Putamen (tissue), 1 donor: ENCODE measurements around the gene CTSD.

Experiments
- DNase-seq: peaks from one replicate; pipeline ENCODE4 v3.0.0-alpha.2; 2016; ENCODE audit warnings: low spot score

The CTSD gene

DNA sequence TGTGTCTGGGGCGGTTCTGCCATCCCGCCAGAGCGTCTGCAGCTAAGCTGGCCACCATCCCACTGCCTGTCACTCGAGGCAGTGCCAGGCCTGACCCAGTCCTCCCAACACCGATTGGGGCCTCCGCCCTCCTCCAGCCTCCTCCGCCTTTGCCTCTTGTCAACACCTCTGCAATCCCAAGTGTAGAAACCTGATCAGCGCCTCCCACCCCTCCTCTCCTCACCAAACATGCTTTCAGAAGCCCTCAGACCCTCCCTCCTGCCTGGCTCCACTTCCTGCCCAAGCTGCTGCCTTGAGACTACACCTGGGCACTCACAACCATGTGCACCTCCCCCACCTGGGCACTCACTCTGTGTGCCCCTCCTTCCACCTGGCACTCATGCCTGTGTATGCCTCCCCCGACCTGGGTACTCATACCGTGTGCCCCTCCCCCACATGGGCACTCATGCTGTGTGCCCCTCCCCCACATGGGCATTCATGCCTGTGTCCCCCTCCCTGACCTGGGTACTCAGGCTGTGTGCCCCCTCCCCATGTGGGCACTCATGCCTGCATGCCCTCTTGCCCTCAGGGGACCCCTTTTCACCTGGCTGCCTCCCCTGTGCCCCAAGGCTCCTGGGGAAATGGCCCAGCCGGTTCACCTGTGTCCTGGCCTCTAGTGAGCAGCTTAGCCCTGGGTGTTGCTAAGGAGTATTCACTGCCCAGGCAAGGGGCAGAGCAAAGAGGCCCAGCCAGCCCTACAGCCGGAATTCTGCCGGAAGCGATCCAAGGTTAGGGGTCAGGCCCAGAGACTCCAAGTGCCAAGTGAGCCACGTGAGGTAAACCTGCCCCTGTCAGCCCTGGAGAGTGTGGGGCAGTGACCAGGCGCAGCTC is 7.8 kb downstream of the CTSD start:
- no peak for DNase-seq

DNA sequence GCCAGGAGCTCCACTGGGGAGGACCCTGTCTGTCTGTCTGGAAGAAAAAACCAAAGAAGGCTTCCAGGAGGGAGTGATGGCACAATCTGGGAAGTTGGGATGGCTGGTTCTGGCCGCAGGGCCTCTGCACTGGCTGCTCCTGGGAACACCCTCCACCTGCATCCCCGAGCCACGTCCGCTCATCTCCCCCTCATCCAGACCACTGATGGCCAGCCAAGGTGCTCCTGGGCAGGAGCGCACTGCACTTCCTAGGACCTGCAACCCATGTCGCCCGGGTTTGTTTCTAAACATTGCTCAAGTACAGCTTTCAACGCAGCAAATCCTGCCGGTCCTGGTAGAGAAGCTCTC is 8.4 kb downstream of the CTSD start:
- no peak for DNase-seq

DNA sequence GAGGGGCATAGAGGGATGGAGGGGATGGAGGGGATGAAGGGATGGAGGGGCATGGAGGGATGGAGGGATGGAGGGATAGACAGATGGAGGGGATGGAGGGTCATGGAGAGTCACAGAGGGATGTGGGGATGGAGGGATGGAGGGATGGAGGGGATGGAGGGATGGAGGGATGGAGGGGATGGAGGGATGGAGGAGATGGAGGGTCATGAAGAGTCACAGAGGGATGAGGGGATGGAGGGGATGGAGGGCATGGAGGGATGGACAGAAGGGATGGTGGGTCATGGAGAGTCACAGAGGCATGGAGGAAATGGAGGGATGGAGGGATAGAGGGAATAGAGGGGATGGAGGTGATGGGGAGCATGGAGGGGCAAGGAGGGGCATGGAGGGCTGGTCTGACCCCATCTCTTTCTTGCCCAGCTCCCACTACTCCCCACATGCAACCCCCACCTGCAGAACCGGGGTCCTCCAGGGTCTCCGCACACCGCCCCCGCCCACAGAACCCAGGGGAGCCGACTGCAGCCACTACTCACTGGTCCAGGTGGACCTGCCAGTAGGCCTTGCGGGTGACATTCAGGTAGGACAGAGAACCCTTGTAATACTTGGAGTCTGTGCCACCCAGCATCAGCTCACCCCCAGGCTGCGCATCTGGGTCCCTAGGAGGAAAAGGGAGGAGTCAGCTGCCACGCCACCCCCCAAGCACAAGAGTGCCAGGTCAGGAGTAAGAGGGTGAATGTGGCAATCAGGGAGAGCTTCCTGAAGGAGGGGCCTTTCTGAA is 9.2 kb downstream of the CTSD start:
- no peak for DNase-seq

DNA sequence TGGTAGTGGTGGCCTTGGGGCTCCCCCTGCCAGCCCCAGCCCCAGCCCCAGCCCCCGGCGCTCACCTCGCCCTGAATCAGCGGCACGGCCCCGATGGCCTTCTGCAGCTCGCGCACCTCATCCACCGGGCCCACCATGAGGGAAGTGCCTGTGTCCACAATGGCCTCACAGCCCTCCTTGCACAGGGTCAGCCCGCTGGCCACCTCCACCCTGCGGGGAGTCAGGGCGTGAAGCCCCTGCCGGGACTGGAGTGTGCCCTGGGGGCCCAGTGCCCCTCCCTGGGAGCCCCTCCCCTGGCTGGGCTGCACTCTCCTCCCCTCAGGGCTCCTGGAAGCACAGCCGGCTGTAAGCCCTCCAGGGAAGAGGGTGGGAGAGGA is 9.8 kb downstream of the CTSD start:
- no peak for DNase-seq

DNA sequence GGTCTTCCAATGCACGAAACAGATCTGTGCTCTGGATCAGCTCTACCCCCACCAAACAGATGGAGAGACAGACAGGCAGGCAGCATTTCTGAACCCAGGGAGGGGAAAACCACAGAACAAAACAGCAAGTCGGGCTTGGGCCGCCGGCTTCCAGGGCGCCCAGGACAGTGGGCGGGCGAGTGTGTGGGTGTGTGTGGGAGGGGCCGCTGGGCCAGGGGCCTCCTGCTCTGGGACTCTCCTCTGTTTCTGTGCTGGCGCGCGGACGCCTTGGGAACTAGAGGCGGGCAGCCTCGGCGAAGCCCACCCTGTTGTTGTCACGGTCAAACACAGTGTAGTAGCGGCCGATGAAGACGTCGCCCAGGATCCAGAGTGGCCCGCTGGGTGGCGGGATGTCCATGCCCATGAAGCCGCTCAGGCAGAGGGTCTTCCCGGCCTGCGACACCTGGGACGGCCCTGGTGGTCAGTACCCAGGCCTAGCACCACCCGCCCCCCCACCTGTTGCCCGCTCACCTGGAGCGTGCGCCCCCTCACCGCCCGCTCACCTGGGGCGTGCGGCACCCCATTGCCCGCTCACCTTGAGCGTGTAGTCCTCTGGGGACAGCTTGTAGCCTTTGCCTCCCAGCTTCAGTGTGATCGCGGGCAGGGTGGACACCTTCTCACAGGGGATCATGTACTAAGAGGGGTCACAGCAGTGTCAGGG is 10.3 kb downstream of the CTSD start:
- no peak for DNase-seq

DNA sequence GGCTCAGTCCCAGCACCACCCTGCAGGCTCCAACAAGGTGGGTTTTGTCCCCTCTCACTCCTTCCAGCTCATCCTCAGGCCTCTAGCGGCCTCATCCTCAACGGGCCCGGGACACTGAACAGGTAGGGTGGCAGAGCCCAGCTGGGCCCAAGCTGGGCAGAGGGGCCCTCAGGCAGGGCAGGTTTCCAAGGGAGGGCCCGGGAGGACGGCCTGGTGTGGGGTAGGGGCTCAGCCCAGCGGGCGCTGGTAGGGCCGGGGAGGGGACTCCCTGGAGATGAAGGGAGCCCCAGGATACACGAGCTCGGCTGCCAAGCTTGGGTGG is 10.9 kb downstream of the CTSD start:
- no peak for DNase-seq

DNA sequence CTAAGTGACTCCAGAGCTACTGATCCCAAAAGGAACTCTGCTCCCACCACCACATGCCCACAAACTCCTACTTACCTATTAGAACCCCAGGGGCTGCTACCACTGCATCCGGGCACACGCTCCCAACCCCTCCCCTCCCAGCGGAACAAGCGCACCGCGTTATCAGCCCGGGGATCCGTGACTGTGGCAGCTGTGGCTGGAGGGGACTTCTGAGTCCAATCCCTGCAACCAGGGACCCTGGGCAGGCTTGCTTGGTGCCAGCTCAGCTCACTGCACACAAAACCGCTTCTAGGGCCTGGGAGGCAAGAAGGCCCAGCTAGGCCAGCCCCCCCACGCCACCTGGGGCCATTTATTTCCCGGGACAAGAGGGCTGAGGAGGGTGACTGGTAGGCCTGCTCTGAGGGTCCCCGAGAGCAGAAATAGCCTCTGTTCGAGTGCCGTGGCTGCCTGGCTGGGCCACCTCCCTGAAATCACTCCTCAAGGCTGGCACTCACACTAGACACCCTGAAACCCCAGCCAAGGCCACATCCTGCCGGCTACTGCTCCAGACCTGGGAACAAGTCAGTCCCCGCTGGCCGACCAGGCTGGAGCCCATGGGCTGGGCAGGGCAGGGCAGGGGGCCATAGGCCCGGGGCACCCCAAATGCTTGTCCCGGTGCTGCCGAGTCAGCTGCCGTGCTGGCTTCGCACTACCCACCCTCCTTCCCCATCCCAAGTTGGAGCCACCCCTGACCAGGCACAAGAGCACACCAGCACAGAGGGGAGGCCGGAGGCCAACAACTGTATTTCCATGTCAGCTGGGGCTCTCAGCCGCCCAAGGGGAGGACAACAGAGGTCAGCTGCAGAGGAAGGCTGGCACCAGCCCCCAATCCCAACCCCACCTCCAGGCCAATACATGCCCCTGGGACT is 11.5 kb downstream of the CTSD start:
- no peak for DNase-seq

DNA sequence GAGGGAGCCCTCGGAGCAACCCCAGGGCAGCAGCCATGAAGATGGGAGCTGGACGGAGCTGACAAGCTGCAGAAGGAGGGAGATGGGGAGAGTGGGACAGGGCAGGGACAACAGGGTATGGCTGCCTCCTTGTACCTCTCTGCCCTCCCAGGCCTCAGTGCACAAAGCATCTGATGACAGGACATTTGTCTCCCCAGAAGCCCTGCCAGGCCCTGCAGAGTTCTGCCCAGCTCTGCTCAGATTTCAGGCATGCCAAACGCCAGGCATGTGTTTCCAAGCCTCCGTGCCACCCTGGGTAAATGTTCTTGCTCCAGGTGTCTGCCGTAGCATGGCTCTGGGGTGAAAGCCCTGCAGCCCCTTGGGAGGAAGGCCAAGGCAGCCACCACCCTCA is 12.2 kb downstream of the CTSD start:
- no peak for DNase-seq

DNA sequence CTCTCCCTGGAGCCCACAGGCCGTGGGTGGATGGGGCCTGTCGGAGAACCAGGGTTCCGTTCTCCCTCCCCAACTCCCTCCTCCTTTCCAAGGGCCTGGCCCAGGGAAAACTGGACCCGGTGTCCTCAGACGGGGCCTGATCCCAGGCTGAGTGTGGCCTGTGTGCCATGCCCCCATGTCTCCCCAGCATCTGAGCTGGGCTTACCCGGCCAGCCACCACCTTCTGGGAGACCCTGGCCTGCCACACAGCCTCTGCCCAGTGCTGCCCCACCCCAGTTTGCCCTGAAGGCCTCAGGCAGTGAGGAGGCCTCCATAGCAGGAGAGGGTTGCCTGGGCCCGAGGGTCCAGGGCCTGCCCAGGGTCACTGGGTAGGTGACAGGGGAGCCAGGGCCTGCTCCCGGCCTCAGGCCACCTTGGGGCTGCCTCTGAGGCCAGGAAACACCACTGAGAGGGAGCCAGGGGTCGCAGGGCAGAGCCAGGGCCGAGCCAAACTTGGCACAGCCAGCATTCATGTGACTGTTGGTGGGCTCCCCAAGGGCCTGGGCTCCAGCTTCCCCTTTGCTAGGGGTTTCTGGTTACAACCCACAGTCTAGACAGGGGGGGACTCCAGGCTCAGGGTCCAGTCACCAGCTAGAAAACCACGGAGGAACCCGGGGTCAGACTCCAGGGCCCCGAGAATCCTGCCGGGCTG is 12.7 kb downstream of the CTSD start:
- DNase-seq, result no peak

DNA sequence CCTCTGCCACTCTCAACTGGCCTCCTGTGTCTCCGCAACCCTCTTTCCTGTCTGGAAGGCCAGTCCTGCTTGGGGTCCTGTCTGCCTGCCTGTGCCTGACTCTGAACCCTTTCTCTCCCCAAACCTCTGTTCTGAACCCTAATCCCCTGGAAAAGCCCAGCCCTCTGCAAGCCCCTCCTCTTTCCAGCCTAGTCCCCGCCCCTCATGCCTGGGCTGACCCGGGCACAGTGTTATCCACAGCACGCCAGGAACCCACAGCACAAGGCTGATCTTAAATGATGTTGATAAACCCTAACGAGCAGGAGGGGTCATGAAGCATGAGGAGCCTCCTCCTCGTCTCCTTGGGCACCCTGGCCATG is 13.3 kb downstream of the CTSD start, which contains the start of gene IFITM10:
IFITM10 (minus strand) TSS at position 115 of the 359 bp plus-strand sequence. CDS start 153 bp downstream, outside the sequence.
- DNase-seq, result no peak

DNA sequence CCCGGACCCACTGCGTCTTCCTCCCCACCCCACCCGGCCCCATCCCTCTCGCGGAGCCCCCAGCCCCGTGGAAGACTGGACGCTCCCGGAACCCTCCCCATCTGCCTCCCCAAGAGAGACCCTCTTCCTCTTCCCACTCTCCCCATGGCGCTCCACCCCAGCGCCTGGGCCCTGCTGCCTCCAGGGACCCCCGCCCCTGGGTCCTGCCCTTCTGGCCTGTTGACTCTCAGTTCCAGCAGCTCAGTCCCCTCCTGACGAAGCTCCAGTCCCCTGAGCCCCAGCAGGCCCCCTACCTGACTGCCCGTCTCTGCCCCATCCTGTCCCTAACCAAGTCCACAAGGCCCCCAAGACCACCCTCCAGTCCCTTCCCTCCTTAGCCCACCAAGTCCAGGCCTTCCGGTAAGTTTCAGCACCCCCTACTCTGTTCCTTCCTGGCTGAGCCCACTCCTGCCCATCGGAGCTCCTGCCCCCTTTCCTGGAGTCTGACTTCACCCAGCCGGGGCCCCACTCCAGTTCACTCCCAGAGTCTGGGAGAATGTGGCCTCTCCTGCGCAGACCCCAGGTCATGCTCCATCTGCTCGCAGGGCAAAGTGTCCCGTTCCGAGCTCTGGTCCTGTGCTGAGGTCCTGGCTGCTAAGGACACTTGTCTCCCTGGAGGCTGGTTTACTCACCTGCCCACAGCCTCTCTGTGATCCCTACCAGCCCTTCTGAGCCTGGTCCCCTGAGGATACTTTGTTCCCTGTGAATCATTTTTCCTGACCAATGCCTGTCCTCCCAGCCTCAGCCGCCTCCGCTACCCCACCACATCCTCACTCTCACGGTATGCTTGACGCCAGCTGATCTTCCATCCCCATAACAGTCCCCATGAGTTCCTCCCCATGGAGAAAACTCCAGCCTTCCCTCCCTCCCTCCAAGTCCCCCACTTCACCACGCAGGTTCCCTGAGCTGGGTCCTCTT is 14.1 kb downstream of the CTSD start:
- DNase-seq, result no peak

DNA sequence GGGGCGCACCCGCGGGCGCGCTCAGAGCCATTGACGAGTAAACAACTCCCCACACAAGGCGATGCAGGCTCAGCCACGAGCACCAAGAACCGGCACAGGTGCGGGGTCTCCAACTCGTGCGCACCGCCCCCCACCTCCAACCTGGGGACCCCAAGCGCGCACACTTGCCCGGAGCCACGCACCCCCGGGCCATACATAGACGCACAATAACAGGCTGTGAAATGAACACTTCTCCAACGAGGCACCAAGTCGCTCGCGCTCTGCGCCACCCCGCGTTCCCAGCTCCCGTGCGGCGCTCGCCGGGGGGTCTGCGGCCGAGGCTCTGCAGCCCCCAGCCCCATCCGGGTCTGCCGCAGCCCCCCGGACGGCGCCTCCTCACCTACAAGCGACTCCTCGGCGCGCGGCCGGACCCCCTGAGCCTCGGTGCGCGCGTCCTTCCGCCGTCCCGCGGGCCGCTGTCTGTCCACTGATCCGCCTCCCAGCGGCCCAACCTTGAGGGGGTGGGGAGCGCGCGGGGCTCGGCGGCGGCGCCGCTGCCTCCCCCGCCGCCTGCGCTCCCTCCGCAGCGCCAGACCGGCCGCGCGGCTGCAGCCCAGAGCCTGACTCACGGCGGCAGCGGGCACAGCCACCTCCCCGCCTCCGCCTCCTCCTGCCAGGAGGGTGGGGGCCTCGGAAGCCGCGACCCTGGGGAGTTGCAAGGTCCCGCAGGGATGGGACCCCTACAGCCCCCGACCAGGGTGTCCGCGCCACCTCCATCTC is 14.9 kb downstream of the CTSD start:
- no peak for DNase-seq

DNA sequence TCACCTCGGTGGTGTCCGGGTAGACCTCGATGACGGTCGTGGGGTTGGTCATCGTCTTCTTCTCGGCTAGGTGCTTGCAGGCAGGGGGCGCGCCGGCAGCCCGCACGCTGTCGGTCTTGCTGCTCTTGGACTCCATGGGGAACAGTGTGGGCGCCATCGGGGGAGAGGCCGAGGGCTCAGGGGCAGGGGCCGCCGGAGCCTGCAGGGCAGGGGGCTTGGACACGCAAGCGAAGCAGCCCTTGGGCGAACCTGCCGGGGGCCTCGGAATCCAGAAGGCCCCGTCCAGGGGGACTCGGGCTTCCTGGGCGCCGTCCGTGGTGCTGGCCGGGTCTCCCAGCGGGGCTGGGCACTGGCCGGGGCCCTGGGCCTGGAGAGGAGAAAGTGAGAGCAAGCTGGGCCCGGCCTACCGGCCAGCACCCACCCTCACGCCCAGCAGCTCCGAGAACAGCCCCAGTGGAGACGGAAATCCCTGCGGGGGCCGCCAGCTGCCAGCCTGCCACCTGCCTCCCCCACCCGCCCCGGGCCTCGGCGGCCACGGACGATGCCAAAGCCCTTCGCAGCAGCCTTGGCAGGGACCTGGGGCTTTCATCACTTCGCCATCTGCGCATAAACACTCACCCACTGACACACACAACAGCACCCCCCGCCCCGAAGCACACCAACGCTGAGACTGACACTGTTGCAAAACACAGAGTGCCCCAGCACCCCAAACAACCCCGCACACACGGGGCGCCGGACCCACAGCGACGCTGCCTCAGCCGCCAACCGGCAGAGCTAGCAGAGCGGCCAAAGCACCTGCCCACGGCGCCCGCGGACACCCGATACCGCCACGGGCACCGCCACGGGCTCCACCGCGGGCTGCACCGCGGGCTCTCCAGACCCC is 15.7 kb downstream of the CTSD start:
- no peak for DNase-seq

DNA sequence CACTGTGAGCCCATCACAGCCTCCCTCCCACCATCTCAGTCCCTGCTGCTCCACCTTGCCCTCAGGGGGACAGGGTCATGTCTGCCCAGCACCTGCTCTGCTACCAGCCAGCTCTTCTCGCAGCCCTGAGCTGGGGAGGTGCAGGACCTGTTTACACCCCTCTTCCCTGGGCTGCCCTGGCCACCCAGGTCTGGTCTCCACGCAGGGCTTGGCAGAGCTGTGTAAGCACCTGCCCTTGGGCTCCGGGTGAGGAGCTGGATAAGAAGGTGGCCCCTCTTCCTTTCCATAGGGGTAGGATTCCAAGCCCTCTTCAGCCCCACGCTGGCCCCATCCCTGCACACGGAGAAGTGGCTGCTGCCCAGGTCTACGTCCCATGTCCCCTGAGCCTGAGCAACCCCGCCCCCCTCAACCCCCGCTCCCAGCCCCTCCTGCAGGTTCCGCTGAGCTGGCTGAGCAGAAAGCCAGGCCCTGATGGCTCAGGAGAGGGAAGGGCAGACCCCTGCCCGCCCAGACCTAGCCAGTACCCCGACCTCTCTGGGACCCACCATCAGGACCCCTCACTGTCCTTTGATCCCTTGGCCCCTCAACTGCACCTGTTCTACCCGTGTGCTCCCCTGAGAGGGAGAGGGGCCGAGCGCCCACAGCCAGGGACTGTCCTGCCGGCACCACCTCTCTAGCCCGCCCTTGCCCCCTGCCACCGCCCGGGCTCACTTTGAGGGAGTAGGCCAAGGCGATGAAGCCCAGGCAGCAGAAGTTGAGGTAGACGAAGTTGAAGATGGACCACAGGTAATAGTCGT is 16.6 kb downstream of the CTSD start:
- no peak for DNase-seq

DNA sequence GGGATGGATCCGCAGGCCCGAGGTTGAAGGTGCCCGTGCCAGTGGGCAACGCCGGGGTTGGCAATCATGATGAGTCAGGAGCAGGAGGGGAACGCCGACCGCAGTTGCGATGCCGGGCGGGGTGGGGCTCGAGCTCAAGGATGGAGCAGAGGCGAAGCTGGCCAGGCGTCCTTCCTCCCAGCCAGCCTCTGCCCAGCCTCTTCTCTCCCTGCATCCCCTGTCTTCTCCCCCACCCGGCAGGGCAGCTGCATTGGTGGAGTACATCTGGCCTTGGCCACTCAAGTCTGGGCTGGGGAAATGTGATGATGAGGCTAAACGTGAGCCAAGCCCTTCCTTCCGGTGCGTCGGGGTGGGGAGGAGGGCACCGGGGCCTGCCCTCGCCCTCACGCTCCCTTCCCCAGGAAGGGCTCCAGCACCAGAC is 17.2 kb downstream of the CTSD start:
- no peak for DNase-seq

DNA sequence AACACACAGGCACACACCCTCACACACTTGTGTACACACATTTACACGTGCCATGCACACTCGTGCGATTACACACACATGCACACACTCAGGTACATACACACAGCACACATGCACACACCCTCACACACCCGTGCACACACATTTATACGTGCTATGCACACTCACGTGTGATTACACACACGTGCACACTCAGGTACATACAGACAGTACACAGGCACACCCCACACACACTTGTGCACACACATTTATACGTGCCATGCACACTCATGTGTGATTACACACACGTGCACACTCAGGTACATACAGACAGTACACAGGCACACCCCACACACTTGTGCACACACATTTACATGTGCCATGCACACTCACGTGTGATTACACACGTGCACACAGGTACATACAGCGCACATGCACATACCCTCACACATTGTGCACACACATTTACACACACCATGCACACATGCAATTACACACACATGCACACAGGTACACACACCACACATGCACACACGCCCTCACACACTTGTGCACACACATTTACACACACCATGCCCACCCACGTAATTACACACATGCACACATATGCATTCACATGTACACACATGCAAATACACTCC is 17.9 kb downstream of the CTSD start:
- no peak for DNase-seq
